WI38 (cell line): ENCODE results near the gene TMF1.

ENCODE experiments used
- H3K4me3 ChIP-seq: 2 replicates; pipeline ENCODE4 v1.5.1; 2011; ENCODE audit warnings: low read depth, mild to moderate bottlenecking, control low read depth, low read length
- CTCF ChIP-seq: IDR thresholded peaks from 2 replicates; pipeline ENCODE4 v1.5.1; 2012; ENCODE audit warnings: low read depth, mild to moderate bottlenecking, control low read depth, low read length

TMF1 gene

GRCh38 chr3:69051756-69052471 lies at the start of gene TMF1:
TSS of gene TMF1 (minus strand) at chr3:69052333. CDS start at chr3:69052086, 247 bp downstream.
- no peak for TF ChIP-seq CTCF
- H3K4me3 ChIP-seq, result peak within 1 kb of the TSS; percentile 98

GRCh38 chr3:69099576-69099975 lies 47.4 kb upstream of the TMF1 start:
- no peak for TF ChIP-seq CTCF

GRCh38 chr3:69097407-69098086 lies 45.4 kb upstream of the TMF1 start:
- H3K4me3 ChIP-seq, result no peak overlapping the region
- TF ChIP-seq CTCF, result no peak

More at GRCh38 chr3:69099576-69099975, 47.4 kb upstream of the TMF1 start:
- H3K4me3 ChIP-seq, result no peak overlapping the region

- H3K4me3 ChIP-seq, result no peak overlapping the region
- no peak for TF ChIP-seq CTCF
Observed at GRCh38 chr3:69096299-69096698, 44.2 kb upstream of the TMF1 start.

- H3K4me3 ChIP-seq, result no peak overlapping the region
- no peak for TF ChIP-seq CTCF
Observed at GRCh38 chr3:69095636-69096035, 43.5 kb upstream of the TMF1 start.

GRCh38 chr3:69094467-69095205 lies 42.5 kb upstream of the TMF1 start:
- TF ChIP-seq CTCF, result no peak
- no peak overlapping the region for H3K4me3 ChIP-seq
